HG02763 (cell line): ENCODE measurements around the gene SLC13A2.

Experiments
- ATAC-seq: cut with Tn5 transposase; IDR thresholded peaks from one replicate; pipeline ENCODE4 v1.9.1; 2021; ENCODE audit warnings: mild to moderate bottlenecking, moderate library complexity; ENCODE audit not compliant: unreplicated experiment

SLC13A2 gene

DNA sequence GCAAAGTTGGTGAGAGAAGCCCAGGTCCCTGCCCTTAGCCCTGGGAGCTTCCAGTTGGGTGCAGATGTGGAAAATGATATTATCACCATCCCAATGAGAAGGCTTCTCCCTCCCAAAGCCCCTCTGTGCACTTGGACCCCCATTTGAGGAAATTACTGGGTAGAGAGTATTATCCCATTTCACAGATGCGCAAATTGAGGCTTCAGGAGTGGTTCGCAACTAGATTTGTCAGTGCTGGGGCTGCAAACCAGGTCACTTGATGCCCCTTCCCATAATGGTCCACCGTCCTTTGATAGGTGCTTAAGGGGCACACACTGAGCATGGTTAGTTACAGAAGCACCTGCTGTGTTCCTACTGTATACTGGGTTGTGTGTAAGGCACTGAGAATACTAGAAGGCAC, 18.4 kb downstream of the SLC13A2 start:
- no peak for ATAC-seq

DNA sequence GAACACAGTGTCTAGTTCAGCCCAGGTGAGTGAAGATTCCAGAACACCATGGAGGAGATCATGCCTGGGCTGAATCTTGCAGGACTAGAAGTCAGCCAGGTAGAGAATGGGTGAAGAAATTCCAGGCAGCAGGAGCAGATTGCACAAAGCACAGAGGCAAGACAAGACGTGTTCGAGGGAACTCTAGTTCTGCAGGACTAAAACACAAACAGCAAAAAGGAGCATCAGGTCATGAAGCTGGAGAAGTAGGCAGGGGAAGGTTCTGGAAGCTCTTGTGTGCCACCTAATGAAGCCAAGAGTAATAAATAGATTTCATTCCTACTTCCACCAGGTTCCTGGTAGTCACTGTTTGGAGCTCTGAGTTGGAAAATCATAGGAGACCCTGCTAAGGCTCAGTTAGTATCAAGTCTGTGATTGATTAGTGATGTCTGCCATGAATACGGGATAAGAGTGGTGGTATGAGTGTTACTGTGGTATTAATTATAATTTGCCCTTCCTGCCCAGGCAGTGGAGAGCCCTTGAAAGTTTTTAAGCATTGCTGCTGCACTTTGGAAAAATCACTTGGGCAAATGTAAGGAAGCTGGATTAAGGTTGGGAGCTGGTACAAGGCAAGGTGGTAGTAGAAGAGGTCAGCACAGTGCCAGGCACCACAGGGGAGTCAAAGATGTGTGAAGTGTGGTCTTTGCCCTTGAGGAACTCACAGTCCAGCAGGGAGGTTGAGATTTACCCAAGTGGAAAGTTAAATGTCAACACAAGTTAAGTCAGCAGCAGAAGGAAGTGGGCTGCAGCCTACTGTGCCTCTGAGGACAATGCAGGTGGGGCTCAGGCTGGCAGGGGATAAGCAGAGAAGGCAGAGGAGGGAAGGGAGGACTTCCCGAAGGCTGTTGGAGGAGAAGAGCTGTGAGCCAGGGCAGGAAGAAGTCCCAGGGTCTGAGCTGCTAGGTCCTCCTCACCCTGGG, 19.2 kb downstream of the SLC13A2 start:
- ATAC-seq = no peak

DNA sequence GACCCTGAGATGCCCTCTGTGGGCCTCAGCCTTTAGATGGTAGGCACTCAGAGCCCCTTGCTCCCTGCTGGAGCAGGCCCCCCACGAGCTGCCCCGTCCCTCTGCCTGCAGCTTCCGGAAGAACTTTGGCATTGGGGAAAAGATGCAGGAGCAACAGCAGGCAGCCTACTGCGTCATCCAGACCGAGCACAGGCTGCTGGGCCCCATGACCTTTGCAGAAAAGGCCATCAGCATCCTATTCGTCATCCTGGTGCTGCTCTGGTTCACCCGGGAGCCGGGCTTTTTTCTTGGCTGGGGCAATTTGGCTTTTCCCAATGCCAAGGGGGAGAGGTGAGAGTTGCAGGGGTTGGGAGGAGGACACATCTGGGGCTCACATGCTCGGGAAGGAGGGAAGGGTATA, 20.0 kb downstream of the SLC13A2 start:
- ATAC-seq = no peak

DNA sequence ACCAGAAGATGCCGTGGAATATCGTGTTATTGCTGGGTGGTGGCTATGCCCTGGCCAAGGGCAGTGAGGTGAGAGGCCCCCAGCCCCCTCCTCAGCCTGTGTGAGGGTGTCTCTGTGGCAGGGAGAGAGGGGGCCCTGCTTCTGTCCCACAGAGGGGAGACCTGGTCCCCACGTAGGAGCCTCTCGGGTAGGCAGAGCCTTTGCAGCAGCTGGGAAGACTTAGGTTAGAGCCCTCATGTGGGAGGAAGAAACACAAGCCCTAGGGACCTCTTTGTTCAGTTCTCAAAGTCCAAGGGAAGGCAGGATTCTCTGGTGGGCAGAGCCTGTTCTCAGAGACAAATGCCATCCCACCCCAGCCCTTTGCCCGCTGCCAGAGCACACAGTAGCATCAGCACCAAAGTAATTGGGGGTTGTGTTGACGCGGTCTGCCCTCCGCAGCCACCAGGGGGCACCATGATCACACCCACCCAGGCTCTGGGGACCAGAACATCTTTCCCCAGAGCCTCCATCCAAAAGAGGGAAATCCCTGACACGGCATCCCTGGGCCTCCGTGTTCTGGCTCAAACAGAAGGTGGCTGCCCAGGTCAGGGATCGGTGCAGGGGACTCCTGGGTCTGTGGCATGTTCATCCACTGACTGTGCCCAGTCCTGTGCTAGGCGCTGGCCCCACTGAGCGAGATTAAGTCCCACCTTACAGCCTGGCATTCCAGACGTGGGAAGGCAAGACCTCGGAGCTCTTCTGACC, 21.2 kb downstream of the SLC13A2 start:
- ATAC-seq = no peak

DNA sequence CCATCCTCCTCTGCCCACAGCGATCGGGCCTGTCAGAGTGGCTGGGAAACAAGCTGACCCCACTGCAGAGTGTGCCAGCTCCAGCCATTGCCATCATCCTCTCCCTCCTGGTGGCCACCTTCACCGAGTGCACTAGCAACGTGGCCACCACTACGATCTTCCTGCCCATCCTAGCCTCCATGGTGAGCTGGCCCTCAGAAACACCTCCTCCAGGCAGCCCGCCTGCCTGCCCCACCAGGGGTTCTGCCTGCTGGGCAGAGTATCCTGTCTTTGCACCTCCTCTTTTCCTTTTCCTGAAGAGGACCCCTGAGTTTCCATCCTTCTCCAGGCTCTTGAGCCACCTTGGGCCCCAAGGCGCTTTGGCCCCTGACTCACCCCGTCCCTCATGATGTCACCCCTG, 22.2 kb downstream of the SLC13A2 start:
- ATAC-seq = no peak

DNA sequence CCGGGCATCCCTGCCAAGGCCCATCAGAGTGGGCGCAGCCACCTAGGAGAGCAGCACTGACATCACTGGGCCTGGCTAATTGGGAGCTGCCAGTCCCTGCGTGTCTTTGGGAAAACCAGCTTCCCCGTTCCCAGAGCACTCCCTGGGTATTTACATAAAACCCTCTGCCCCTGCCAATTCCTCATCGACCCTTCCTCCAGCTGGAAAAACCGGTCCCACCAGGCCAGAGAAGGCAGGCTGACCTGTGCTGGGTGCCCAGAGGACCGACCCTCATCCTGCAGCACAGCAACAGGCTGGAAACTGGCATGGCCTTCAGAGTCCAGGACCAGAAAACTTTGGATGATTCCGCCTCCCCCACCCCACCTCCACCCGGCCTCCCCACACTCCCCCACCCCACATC, 24.5 kb downstream of the SLC13A2 start:
- no peak for ATAC-seq

DNA sequence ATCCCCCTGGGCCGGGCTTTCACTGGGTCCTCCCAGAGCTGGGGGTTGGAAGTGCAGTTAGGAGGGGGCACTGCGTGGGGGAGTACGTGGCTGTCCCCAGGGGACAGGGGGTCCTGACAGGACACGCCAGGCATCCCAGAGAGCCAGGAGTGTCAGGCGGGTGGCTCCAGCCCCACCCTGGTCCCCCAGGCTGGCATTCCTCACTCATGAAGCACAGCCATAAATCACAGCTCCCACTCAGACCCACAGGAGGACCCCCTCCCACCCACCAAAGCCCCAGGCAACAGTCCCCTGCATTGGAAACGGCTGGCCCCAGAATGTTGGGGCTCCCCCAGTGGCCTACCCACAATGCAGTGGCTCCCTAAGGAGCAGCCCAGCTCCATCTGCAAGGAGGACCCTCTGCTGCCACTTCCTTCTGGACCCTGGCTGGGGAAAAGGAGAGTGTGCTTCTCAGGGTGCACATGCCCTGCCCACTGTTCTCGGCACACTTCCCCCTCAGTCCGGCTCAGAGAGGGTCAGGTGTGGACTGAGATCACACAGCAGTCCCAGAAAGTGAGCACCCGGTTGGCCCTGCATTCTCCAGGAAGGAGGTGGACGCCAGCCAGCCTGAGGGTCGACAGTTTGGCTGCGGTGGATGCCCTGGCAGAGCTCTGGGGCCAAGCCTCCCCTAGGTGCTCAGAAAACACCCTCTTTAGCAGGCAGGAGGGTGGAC, 25.4 kb downstream of the SLC13A2 start:
- no peak for ATAC-seq

DNA sequence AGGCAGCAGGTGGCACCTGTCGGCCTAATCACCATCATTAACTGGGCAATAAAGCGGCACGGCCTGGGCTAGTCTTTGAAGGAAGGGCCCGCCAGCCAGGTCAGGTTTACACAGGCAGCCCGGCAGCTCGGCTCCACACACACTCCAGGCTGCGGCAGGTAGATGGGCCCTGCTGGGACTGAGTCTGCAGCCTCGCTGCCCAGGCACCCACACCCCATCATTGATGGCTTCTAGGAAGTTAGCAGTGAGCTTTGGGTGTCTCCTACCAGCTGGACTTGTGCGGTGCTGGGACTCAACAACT, 25.9 kb downstream of the SLC13A2 start:
- no peak for ATAC-seq

DNA sequence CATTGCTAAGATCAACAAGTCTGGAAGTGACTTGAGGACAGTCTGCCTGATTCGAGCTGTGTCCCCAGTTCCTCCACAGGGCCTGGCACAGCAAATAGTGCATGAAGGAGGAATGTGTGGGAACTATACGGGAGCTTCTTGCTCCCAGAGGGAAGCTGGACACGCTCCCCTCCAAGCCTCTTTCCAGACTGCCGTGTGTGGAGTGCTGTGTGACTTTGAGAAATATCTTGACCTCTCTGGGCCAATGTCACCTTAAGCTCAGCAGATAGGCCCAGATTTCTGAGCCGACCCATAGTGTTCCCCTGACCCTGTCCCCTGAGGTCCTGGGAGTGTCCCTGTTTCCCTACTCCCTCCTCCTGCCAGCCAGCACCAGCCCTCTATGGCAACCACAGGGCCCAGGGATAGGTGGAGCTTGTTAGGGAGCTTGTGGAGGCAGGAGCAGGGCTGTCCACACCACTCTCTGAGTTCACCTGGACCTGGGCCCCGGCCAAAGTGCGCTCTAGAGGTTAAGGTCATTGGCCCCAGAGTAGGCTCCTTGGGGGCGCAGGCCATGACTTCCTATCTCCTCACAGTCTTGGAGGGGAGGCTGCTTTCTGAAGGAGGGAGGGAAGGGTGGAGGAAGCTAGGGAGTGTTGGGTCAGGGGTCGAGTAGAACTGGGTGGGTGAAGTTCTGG, 26.4 kb downstream of the SLC13A2 start:
- no peak for ATAC-seq

DNA sequence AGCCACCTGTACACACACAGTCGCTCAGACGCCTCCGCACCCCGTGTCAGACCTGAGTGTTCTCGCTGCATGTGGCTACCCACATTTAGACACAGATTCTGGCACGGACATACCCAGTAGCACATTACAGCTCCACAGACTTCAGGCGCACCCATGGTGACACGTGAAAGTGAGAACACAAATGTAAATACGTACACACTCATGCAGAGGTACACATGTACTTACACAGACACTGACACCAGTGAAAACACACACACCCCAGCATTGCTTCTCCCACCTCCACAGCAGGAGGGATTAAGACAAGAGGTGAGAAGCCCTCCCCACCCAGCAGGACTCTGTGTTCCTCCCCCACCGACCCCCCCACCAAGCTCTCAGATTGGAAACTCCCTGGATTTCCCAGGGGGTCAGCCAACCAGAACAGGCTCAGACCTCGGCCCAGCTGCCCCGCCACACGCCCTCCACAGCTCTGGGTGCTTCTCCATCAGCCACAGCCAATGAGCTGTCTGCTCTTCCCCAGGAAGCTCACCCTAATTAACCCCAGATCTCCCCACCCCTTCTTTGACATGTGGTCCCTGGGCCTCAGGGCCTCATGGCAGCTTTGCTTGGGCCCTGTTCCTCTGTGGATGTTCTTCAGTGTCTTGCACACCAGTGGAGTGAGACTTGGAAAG, 27.4 kb downstream of the SLC13A2 start:
- ATAC-seq = peak; percentile 55

DNA sequence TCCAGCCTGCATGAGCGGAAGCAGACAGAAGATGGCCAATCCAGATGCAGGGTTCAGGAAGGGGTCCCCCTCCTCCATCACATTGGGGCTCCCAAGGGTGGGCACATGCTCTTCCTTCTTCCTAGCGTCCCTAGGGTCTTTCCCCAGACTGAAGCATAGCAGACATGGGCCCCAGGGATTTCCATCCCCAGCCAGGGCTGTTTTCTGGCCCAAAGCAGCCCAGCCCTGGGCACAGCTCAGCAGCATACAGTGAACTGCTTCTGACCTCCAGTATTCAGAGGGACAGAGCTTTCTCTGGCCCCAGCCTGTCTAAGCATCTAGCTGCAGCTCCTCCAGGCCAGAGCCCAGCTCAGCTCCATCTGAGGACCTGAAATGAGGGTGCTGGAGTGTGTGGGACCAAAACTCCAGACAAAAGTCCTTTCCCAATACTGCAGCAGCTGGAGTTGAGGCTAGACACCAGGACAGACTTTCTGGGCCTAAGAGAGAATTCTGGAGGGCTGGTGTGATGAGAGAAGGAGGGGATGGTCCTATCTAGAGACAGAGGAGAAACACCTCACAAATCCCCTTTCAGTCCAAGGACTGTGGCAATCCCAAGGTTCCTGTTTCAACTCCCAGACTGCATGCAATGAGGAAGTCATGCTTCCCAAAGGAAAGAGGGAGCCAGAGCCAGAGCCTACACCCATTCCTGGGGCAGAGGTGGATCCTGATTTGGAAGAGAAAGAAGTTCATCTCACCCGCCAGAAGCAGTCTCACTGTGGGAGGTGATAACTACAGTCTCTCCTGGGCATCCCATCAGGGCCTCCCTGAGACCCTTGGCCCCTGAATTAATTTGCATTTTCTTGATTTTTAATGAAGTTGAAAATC, 28.2 kb downstream of the SLC13A2 start:
- no peak for ATAC-seq

DNA sequence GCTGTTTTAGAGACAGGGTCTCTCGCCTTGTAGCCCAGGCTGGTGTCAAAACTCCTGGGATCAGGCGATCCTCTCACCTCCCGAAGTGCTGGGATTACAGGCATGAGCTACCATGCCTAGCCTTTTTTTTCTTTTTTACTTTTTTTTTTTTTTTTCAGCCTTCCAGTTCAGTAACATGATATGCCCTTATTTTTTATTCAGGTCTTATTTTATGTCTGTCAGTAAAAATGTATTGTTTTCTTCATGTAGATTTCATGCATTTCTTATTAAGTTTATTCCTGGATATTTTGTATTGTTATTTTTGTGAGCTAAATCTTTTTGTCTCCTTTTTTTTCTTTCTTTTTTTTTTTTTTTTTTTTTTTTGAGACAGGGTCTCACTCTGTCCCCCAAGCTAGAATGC, 30.0 kb downstream of the SLC13A2 start:
- no peak for ATAC-seq

DNA sequence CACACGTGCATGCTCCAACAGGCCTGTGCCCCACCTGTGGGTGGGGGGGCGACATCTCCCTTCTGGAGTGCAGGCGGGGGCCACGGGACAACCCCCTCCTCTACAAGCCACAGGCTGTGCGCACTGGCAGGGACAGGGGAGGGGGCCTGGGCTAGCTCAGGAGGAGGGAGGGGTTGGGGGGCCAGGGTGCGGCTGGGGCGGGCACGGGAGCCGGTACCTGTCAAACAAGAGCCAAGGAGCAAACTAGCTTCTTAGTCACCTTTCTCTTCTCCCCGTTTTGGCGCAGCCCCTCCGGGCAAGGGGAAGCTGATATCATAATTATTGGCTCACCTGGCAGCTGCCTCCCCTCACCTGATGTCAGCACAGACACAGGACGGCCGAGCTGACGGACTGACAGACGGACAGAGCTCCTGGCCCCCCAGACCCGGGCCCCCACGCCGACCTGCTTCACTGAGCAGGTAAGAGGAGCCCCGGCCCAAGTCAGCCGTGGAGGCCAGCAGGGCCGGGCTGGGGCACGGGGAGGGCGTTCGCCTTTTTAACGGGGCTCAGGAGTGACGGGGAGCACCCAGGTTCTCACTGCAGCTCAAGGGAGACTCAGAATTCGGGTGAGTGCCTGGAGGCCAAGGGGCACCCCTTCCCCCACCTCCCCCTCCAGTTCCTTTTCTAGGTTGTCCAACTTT, 32.7 kb downstream of the SLC13A2 start, which contains the start of gene FOXN1:
Gene FOXN1, plus strand, starts transcription at position 363 of the 680 bp plus-strand sequence. CDS start 17,622 bp downstream, outside the sequence.
- ATAC-seq = no peak

DNA sequence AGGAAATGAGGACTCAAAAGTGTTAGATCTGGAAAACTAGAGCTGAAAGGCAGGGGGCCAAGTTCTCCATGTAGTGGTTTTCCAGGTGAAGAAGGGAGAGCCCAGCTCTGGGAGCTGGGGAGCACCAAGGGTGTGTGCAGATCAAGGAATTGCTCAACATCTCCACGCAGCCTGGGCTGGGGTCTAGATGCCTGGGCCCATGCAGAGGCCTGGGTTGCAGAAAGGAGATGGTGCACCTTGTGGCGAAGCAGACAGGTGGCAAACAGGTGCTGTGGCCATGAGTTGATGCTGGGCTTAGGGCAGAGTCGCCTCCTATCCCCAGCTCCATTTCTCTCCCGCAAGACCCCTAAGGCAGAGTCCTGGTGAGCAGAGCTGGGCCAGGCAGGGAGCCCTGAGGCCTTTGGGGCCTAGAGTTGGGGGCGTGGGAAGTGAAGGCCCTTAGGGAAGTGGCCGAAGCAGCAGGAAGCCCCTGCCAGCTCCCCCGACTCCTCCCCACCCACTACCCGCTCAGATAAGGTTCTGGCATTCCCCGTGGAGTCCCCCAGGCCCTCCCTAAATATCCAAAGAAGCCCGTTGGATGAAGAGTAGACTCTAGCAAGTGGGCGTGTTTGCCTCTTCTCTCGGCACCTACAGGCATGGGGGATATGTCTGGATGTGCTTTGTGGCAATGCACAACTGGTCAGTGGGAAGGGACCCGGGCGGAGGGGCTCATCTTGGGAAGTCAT, 33.5 kb downstream of the SLC13A2 start:
- ATAC-seq = no peak

DNA sequence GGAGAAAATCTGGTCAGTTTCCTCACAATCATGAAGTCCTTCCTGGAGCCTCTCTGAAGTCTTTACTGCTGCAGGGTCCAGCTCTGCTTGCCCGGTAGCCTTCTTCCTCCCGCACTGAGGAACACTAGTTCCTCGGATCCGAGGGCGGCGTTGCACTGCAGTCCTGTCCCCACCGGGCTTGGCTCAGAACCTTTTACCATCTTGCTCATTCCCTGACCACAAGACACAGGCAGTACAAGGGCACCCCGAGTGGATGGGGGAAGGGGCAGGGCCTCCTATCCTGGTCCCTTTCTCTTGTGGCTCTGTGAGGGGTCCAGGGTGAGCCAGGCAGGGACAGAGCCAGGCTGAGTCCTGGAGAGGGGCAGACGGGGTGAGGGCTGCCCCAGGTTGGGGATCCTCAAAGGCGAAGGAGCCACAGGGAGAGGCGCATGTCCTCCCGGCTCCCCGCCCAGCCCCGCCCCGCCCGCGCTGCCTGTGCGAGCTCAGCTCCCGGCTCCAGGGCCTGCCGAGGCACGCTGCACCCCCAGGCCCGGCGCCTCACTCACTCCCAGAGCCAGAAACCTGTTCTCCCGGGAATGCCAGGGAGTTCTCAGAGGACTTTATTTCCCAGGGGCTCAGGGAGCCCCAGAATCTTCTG, 34.2 kb downstream of the SLC13A2 start:
- no peak for ATAC-seq

DNA sequence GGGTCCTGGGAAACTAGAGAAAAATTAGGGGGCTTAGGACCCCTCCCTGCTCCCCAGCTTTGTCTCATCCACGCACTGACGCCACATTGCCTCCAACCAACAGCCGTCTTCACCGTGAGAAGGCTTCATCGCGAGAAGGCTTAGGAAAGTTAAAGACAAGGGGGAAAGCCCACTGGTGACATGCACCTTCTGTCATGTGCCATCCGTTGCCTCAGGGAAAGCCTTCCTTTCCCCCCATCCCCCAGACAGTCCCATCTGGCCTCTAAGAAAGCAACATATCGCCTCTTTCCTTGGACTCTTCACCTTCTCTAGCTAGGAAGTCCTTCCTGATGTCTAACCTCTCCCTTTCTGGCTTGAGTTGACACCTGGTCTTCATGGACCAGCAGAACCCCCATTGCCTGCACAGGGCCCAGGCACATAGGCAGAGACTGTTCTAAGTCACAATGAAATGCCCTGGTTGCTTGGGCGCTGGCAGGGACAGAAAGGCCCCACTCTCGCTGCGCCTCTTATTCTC, 34.8 kb downstream of the SLC13A2 start:
- ATAC-seq = no peak

DNA sequence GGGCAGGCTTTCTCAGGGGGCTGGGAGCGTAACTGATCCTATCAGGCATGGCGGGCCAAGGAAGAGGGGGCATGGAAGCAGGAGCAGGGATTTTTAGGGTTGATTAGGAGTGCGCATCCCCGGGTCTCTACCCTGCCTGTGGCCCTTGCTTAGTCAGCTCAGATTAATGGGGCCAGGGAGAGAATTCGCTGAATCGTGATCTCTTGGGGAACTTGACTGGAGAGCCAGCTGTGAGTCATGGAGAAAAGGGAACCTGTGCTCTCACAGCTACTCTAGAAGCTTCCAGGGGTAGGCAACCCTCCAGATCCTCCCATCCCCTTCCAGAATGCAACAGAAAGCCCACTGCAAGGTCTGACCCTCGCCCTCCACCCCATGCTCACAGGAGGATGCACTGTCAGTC, 36.3 kb downstream of the SLC13A2 start:
- ATAC-seq = no peak
